Breast epithelium (tissue), 3 donors: Measurements from ENCODE around the gene IDS.

ENCODE experiments used
- POLR2A ChIP-seq: fragments of 450-650 bp; IDR thresholded peaks from one replicate; pipeline ENCODE4 v1.6.1; 2016; ENCODE audit warnings: antibody characterized with exemption, mild to moderate bottlenecking, moderate library complexity
- POLR2AphosphoS5 ChIP-seq, 3 donors: sonication (generic); formaldehyde crosslinking; IDR thresholded peaks; one replicate each; pipeline ENCODE4 v1.6.1; 2017; ENCODE audit warnings: antibody characterized with exemption in 3 of 3
- TF ChIP-seq, protein P1 (sequence below), 3 donors: fragments of 450-650 bp; IDR thresholded peaks; one replicate each; pipeline ENCODE4 v1.5.1; 2016 to 2017; ENCODE audit warnings: antibody characterized with exemption in 3 of 3, mild to moderate bottlenecking in 3 of 3, moderate library complexity in 3 of 3

- TF ChIP-seq, protein P1, sequence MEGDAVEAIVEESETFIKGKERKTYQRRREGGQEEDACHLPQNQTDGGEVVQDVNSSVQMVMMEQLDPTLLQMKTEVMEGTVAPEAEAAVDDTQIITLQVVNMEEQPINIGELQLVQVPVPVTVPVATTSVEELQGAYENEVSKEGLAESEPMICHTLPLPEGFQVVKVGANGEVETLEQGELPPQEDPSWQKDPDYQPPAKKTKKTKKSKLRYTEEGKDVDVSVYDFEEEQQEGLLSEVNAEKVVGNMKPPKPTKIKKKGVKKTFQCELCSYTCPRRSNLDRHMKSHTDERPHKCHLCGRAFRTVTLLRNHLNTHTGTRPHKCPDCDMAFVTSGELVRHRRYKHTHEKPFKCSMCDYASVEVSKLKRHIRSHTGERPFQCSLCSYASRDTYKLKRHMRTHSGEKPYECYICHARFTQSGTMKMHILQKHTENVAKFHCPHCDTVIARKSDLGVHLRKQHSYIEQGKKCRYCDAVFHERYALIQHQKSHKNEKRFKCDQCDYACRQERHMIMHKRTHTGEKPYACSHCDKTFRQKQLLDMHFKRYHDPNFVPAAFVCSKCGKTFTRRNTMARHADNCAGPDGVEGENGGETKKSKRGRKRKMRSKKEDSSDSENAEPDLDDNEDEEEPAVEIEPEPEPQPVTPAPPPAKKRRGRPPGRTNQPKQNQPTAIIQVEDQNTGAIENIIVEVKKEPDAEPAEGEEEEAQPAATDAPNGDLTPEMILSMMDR (IDR thresholded peaks at IDR 0.05): no peak
- TF ChIP-seq POLR2A (no peak), POLR2AphosphoS5 (IDR thresholded peaks at IDR 0.05) (no peak)
Measured at GRCh38 chrX:149499766-149500165, 5.3 kb downstream of the IDS start.
